Measurements from ENCODE around the gene CNST.
A peak's percentile ranks its signal among the peaks of the same experiment; 100 is the strongest.

The CNST gene

GRCh38 chr1:246647513-246647912 lies 81.3 kb downstream of the CNST start:
- Histone ChIP-seq H3K79me1 (replicated peaks; ENCODE audit: low read length, poor library complexity, severe bottlenecking) (peaks cover 9% of the 10 kb centered on the region), H3K14ac (ENCODE audit: low read length in 2 of 2) (no peak overlapping the region), H3K27me3 (ENCODE audit: control insufficient read depth in 1 of 2, insufficient read depth in 1 of 2, low read length in 2 of 2) (no peaks in the 10 kb centered on the region), H3K4ac (ENCODE audit: low read depth in 1 of 2, low read length in 2 of 2) (no peak overlapping the region), H3K18ac (ENCODE audit: low read depth in 1 of 2, low read length in 2 of 2) (no peak overlapping the region), H2AFZ (ENCODE audit: low read depth, low read length) (peak overlapping the region; percentile 55), H2BK120ac (ENCODE audit: low read depth, low read length) (no peak overlapping the region), H3K4me3 (ENCODE audit: insufficient read depth in 1 of 2, low read depth in 1 of 2, low read length in 2 of 2) (peak overlapping the region in 1 of 2 experiments; percentile 74), H2BK15ac (ENCODE audit: low read depth, poor library complexity, severe bottlenecking) (no peak overlapping the region), H4K91ac (ENCODE audit: low read length) (no peak overlapping the region), H2AK5ac (ENCODE audit: low read length, severe bottlenecking) (no peak overlapping the region), H3K27ac (ENCODE audit: low read length, poor library complexity, severe bottlenecking) (peak overlapping the region; percentile 17), H3K9ac (ENCODE audit: low read length) (peak overlapping the region; percentile 86), H2BK5ac (ENCODE audit: low read depth, low read length, poor library complexity, severe bottlenecking) (no peak overlapping the region), H3K36me3 (ENCODE audit: control insufficient read depth in 1 of 2, insufficient read depth in 2 of 2, low read depth in 1 of 2, low read length in 2 of 2) (peaks cover 8 to 37% of the 10 kb centered on the region in 2 experiments), H3K9me3 (ENCODE audit: control insufficient read depth, low read length) (no peaks in the 10 kb centered on the region), H3K23ac (ENCODE audit: low read length in 2 of 2) (no peak overlapping the region), H4K8ac (ENCODE audit: low read length) (no peak overlapping the region), H3K4me1 (ENCODE audit: control insufficient read depth, insufficient read depth, low read depth, low read length) (peaks cover 4% of the 10 kb centered on the region), H2BK12ac (ENCODE audit: low read length in 2 of 2) (no peak overlapping the region), H3K4me2 (ENCODE audit: low read length, poor library complexity, severe bottlenecking) (no peak overlapping the region)
- 90% methylated on average over 6 of the region's 8 CpGs for WGBS
- DNase-seq, result peak; percentile 52

GRCh38 chr1:246651012-246651695 lies 84.9 kb downstream of the CNST start:
- 100% methylated on average over 2 of the region's 6 CpGs for WGBS
- Histone ChIP-seq H3K36me3 (ENCODE audit: control insufficient read depth in 1 of 2, insufficient read depth in 2 of 2, low read depth in 1 of 2, low read length in 2 of 2) (peaks cover 4 to 38% of the 10 kb centered on the region in 2 experiments), H3K27ac (ENCODE audit: low read length, poor library complexity, severe bottlenecking) (no peak overlapping the region), H2AK5ac (ENCODE audit: low read length, severe bottlenecking) (no peak overlapping the region), H3K23ac (ENCODE audit: low read length in 2 of 2) (no peak overlapping the region), H3K4me1 (ENCODE audit: control insufficient read depth, insufficient read depth, low read depth, low read length) (peaks cover 4% of the 10 kb centered on the region), H3K79me1 (replicated peaks; ENCODE audit: low read length, poor library complexity, severe bottlenecking) (peaks cover 8% of the 10 kb centered on the region), H3K4ac (ENCODE audit: low read depth in 1 of 2, low read length in 2 of 2) (no peak overlapping the region), H2BK15ac (ENCODE audit: low read depth, poor library complexity, severe bottlenecking) (no peak overlapping the region), H3K4me3 (ENCODE audit: insufficient read depth in 1 of 2, low read depth in 1 of 2, low read length in 2 of 2) (no peak overlapping the region), H2BK120ac (ENCODE audit: low read depth, low read length) (no peak overlapping the region), H3K18ac (ENCODE audit: low read depth in 1 of 2, low read length in 2 of 2) (no peak overlapping the region), H3K9me3 (ENCODE audit: control insufficient read depth, low read length) (no peaks in the 10 kb centered on the region), H4K8ac (ENCODE audit: low read length) (no peak overlapping the region), H2BK12ac (ENCODE audit: low read length in 2 of 2) (no peak overlapping the region), H2AFZ (ENCODE audit: low read depth, low read length) (no peak overlapping the region), H3K14ac (ENCODE audit: low read length in 2 of 2) (no peak overlapping the region), H4K91ac (ENCODE audit: low read length) (no peak overlapping the region), H2BK5ac (ENCODE audit: low read depth, low read length, poor library complexity, severe bottlenecking) (no peak overlapping the region), H3K27me3 (ENCODE audit: control insufficient read depth in 1 of 2, insufficient read depth in 1 of 2, low read length in 2 of 2) (no peaks in the 10 kb centered on the region), H3K4me2 (ENCODE audit: low read length, poor library complexity, severe bottlenecking) (no peak overlapping the region), H3K9ac (ENCODE audit: low read length) (no peak overlapping the region)
- DNase-seq, result no peak

- WGBS, result 94% methylated on average over 5 of the region's 6 CpGs
- Histone ChIP-seq H3K4me1 (ENCODE audit: control insufficient read depth, insufficient read depth, low read depth, low read length) (no peaks in the 10 kb centered on the region), H3K14ac (ENCODE audit: low read length in 2 of 2) (no peak overlapping the region), H4K91ac (ENCODE audit: low read length) (no peak overlapping the region), H2AFZ (ENCODE audit: low read depth, low read length) (no peak overlapping the region), H3K27me3 (ENCODE audit: control insufficient read depth in 1 of 2, insufficient read depth in 1 of 2, low read length in 2 of 2) (no peaks in the 10 kb centered on the region), H3K4ac (ENCODE audit: low read depth in 1 of 2, low read length in 2 of 2) (no peak overlapping the region), H3K23ac (ENCODE audit: low read length in 2 of 2) (no peak overlapping the region), H2BK15ac (ENCODE audit: low read depth, poor library complexity, severe bottlenecking) (no peak overlapping the region), H3K9ac (ENCODE audit: low read length) (no peak overlapping the region), H3K4me3 (ENCODE audit: insufficient read depth in 1 of 2, low read depth in 1 of 2, low read length in 2 of 2) (no peak overlapping the region), H3K36me3 (ENCODE audit: control insufficient read depth in 1 of 2, insufficient read depth in 2 of 2, low read depth in 1 of 2, low read length in 2 of 2) (peaks cover 18 to 64% of the 10 kb centered on the region in 2 experiments), H2BK5ac (ENCODE audit: low read depth, low read length, poor library complexity, severe bottlenecking) (no peak overlapping the region), H3K18ac (ENCODE audit: low read depth in 1 of 2, low read length in 2 of 2) (no peak overlapping the region), H3K9me3 (ENCODE audit: control insufficient read depth, low read length) (no peaks in the 10 kb centered on the region), H2BK12ac (ENCODE audit: low read length in 2 of 2) (no peak overlapping the region), H2BK120ac (ENCODE audit: low read depth, low read length) (no peak overlapping the region), H3K4me2 (ENCODE audit: low read length, poor library complexity, severe bottlenecking) (no peak overlapping the region), H2AK5ac (ENCODE audit: low read length, severe bottlenecking) (no peak overlapping the region), H4K8ac (ENCODE audit: low read length) (no peak overlapping the region), H3K27ac (ENCODE audit: low read length, poor library complexity, severe bottlenecking) (no peak overlapping the region), H3K79me1 (replicated peaks; ENCODE audit: low read length, poor library complexity, severe bottlenecking) (peaks cover 10% of the 10 kb centered on the region)
- DNase-seq, result no peak
Observed at GRCh38 chr1:246658567-246658966, 92.3 kb downstream of the CNST start.

- H3K23ac ChIP-seq (ENCODE audit: low read length in 2 of 2), result no peak overlapping the region
- H3K27ac ChIP-seq (ENCODE audit: low read length, poor library complexity, severe bottlenecking), result no peak overlapping the region
- H3K4me1 ChIP-seq (ENCODE audit: control insufficient read depth, insufficient read depth, low read depth, low read length), result no peaks in the 10 kb centered on the region
- no peaks in the 10 kb centered on the region for H3K27me3 ChIP-seq (ENCODE audit: control insufficient read depth in 1 of 2, insufficient read depth in 1 of 2, low read length in 2 of 2)
- H3K4ac ChIP-seq (ENCODE audit: low read depth in 1 of 2, low read length in 2 of 2), result no peak overlapping the region
- no peak overlapping the region for H2BK120ac ChIP-seq (ENCODE audit: low read depth, low read length)
- H2BK15ac ChIP-seq (ENCODE audit: low read depth, poor library complexity, severe bottlenecking), result no peak overlapping the region
- no peak overlapping the region for H3K4me2 ChIP-seq (ENCODE audit: low read length, poor library complexity, severe bottlenecking)
- no peak overlapping the region for H2AK5ac ChIP-seq (ENCODE audit: low read length, severe bottlenecking)
- H3K79me1 ChIP-seq (replicated peaks; ENCODE audit: low read length, poor library complexity, severe bottlenecking), result peaks cover 10% of the 10 kb centered on the region
- no peak overlapping the region for H2BK5ac ChIP-seq (ENCODE audit: low read depth, low read length, poor library complexity, severe bottlenecking)
- no peak overlapping the region for H3K9ac ChIP-seq (ENCODE audit: low read length)
- no peak overlapping the region for H4K8ac ChIP-seq (ENCODE audit: low read length)
- H4K91ac ChIP-seq (ENCODE audit: low read length), result no peak overlapping the region
- H2AFZ ChIP-seq (ENCODE audit: low read depth, low read length), result no peak overlapping the region
- H3K4me3 ChIP-seq (ENCODE audit: insufficient read depth in 1 of 2, low read depth in 1 of 2, low read length in 2 of 2), result no peak overlapping the region
- no peak overlapping the region for H3K18ac ChIP-seq (ENCODE audit: low read depth in 1 of 2, low read length in 2 of 2)
- no peak for DNase-seq
- no peak overlapping the region for H3K14ac ChIP-seq (ENCODE audit: low read length in 2 of 2)
- no peak overlapping the region for H2BK12ac ChIP-seq (ENCODE audit: low read length in 2 of 2)
- WGBS, result 96% methylated on average over 6 of the region's 6 CpGs
- H3K9me3 ChIP-seq (ENCODE audit: control insufficient read depth, low read length), result no peaks in the 10 kb centered on the region
- peaks cover 14 to 54% of the 10 kb centered on the region in 2 experiments for H3K36me3 ChIP-seq (ENCODE audit: control insufficient read depth in 1 of 2, insufficient read depth in 2 of 2, low read depth in 1 of 2, low read length in 2 of 2)
Observed at GRCh38 chr1:246659594-246660140, 93.4 kb downstream of the CNST start.
